Non-pigmented ciliary epithelial cell (primary cell): Measurements from ENCODE around the gene SMIM23.

Source experiments
- DNase-seq: peaks from one replicate; pipeline ENCODE4 v3.0.0-alpha.2; 2010; ENCODE audit warnings: low read depth

The SMIM23 gene

DNA sequence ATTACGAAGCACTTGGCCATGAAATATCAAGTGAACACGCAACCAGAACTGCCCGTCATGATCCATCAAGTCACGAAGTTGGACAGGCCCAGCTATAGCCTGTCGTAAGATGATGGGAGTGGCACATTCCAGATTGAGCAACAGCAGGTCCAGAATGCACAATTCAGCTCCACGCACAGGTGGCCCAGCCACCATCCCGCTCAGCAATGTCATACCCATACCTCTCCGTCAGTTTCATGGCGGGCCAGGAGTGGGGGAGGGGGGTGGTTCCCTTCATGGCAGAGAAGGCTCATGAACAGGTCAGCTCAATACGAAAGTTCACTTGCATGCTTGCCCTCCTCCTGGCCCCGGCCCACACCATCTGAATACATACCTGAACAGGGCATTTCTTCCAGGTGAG, 34.9 kb downstream of the SMIM23 start:
- DNase-seq, result no peak

DNA sequence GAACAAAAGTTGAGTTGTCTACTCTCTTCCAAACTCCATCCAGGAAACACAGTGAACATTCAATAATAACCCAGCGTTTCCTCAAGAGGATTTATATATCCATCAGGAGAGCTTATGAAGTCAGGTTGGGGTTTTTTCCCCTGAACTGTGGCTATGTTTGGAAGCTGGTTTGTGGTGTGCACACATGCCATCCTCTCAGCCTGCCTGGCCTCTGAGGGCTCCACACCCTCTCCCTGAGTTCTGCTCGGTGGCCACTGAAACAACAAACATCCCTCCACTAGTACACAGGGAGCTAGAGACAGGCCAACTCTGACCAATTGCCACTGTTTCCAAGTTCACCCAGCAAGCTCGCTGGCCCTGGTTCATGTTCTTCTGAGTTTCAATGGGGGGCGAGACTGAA, 35.7 kb downstream of the SMIM23 start:
- no peak for DNase-seq

DNA sequence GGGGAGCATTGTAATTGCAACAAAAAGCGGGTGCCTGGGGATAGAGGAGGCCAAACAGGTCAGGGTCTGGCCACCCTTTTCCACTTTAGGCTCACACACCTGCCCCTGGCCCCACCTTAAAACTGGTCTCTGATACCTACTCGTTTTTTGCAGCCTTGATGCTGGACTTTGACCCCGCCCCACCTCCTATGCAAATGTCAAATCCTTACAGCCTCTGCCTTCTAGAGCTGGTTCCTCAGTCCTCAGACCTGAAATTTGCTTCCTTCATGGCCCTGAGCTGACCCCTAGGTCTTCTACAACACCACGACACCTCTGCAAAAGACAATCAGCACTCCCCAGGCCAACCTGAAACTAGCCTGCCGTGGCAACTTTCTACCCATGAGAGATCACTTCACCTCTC, 37.7 kb downstream of the SMIM23 start:
- no peak for DNase-seq

DNA sequence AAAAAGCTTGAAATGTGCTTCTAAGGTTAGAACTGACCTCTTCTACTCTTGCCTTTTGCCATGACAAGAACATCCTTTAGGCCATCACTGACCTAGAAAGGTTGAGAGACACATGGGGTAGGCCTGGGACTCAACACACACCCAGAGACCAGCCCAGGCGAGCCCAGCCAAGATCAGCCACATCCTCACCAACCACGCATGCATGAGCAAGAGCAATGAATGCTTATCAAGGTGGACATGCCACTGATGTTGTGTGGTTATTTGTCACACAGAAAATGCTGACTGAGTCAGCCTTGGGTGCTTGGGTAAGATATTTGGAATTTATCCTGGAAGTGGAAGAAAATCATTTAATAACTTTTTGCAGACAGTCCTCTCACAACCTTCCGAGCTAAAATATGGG, 39.4 kb downstream of the SMIM23 start:
- DNase-seq, result no peak

DNA sequence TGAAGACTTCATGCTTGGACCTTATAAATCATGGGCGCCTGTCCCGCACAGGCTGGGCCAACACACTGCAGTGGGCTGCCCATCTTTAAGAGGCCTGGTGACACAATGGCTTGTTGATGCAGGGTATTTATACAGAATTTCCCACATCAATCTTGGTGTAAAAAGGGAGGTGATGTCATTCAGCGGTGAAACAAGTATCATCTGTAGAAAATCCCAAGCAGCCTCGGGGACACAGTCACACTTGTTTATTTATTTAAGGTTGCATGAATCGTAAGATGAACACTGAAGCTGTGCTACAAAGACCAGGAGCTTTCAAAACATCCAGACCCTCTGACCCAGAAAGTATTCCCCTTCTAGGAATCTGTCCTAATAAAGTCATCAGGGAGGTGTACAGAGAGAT, 40.5 kb downstream of the SMIM23 start:
- no peak for DNase-seq

DNA sequence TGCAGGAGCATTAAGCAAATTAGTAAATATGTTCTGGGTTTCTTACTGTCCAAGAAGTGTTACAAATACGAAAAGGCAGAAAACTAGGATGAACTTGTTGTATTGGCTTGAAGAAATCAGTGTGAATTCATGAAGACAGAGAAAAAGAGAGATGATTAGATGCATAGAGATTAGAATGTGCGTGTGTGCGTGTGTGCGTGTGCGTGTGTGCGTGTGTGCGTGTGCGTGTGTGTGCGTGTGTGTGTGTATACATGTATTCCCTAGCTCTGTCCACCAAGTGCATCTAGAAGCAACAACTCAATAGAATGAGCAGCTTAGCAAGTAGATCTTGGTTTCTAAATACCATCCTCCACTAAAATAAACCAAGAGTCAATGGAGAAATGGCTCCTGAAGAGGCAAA, 41.5 kb downstream of the SMIM23 start:
- no peak for DNase-seq

DNA sequence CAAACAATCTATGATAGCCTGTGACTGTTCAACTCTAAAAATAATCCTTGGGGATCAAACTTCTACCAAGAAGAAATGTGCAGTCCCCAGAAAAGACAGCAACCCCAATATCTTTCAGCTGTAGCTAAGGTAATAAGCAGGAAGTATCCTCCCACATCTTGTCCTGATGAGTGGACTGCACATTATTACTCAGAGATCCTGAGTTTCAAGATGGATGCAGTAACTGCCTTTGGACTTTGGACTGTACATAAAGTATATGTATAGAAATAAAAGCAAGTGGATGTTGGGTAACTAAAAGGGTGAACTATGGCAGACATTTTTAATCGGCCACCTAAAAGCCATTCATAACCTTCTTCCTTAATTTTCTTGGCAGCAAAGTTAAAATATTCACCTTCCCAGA, 45.1 kb downstream of the SMIM23 start:
- no peak for DNase-seq

DNA sequence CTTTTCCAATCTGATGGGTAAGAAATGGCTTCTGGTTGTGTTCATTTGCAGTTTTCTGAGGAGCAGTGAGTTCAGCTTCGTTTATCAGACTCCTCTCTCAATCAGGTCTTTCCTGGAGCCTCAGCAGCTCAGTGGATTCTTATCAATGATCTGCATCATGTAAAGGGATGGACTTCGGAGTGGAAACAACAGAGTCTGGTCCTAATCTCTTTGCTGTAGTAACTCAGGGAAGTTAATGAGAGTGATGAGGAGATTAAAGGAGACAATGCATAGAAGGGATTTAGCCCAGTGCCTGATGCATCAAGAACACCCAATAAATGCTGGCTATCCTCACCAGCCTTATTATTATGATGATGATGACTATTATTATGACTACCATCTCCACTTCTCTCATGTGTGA, 47.2 kb downstream of the SMIM23 start:
- no peak for DNase-seq

DNA sequence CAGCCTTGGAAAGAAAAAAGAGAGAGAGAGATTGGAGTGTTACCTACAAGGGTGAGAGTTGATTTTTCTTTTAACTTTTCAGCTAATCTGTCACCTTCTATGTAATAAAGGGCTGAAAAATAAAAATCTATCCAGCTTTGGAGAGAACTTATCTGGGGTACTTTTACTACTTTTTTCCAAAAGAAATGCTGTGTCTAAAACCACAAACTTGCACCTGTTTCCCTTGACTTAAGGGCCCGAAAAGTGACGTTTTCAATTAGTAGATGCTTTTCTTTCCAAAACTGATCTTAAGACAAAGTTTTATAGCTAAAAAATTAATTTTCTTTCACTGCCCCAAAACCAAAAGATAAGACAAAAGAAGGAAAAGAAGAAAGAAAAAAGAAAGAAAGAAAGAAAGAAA, 48.8 kb downstream of the SMIM23 start:
- no peak for DNase-seq

DNA sequence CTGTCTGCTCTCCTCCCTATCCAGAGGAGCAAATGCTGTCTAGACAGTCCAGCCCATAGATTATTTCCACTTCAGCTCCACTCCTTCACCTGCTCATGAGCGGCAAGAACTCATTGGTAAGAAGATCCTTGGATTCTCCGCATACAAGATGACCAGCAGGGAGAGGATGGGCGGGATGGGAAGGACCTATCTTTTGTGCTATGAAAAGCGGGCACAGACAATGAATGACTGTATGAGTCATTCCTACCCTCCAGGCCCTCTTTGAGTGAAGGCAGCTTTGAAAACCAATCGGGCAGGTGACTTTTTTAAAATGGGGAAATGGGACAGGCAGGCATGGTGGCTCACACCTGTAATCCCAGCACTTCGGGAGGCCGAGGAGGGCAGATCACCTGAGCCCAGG, 49.4 kb downstream of the SMIM23 start:
- no peak for DNase-seq

DNA sequence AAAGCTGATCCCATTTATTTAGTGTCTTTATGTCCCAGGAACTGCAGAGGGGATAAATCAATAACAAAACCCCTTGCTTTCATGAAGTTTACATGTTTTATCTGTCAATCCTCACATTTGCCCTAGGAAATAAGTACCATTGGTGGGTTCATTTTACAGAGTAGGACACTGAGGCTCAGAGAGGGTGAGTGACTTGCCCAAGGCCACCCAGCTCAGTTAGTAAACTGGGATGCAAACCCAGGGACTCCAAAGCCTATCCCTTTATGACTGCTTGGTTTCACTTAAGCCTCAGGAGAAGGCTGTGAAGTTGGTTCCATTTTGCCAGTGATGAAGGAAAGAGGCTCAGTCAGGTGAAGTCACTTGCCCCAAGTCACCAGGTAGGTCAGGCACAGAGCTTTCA, 51.9 kb downstream of the SMIM23 start:
- DNase-seq, result no peak

DNA sequence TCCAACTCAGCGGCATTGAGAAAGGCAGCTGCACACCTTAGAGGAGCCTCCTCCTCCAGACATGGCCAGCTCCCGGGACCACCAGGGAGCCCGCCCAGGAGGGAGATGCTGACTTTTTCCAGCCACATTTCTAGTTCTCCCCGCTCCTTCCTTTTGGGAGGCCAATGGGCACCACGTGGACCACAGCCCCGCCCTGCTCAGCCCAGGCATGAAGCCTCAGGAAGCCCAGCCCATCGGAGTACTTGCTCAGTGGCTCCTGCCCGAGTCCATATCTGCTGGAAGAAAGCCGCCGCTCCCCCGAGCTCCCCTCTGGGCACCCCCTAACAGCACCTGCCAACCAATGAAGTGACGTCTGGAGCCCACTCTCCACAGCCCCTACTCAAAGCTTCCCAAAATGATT, 52.4 kb downstream of the SMIM23 start:
- no peak for DNase-seq

DNA sequence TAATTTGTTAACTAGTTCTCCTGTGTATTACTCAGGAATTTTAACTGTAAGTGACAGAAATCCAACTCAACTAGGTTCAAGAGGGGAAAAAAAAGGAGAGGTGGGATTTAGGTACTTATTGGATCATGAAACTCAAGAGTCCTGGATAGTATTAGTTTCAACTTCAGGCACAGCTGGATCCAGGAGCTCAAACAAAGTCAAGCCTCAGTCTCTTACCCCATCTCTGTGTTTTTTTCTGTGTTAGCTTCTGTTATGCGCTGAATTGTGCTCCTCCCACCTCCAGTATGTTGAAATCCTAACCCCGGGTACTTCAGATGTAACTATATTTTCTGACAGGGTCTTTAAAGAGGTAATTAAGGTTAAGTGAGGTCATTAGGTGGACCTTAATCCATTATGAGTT, 53.5 kb downstream of the SMIM23 start:
- no peak for DNase-seq

DNA sequence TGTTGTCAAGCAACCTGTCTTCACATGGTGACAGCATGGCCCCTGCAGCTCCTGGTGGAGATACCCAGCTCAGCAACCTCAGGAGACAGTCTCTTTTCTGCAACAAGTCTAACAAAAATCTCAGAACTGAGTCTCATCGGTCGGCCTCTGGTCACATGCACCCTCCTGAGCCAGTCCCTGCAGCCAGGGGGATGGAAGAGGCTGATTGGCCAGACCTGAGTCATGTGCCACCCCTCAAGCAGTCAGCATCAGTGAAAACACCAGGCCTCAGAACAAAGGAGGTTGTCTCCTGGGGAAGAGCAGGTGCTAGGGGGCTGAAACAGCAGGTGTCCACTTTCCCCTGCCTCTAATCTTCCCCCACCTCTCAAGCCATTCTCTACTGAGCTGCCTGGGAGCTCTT, 54.4 kb downstream of the SMIM23 start:
- no peak for DNase-seq
